ENCODE results near the gene PIEZO1.

DNA sequence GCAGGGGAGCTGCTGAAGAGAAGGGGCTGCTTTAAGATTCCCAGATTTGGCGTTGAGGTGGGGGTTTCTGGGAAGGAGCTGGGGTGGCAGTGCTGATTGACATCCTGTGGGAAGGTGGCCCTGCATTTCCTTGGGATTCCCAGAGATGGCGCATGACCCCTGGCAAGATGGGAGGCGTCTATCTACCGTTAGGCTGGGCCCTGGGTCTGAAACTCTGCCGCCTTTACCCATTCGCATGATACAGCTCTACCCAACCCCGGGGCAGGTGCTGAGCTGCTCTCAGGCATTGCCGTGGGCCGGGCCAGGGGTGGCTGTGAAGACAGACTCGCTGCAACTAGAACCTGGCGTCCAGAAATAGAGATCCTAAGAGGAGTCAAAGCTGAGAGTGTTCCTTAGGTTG lies 112.2 kb downstream of the PIEZO1 start:
- TF ChIP-seq, protein P1, sequence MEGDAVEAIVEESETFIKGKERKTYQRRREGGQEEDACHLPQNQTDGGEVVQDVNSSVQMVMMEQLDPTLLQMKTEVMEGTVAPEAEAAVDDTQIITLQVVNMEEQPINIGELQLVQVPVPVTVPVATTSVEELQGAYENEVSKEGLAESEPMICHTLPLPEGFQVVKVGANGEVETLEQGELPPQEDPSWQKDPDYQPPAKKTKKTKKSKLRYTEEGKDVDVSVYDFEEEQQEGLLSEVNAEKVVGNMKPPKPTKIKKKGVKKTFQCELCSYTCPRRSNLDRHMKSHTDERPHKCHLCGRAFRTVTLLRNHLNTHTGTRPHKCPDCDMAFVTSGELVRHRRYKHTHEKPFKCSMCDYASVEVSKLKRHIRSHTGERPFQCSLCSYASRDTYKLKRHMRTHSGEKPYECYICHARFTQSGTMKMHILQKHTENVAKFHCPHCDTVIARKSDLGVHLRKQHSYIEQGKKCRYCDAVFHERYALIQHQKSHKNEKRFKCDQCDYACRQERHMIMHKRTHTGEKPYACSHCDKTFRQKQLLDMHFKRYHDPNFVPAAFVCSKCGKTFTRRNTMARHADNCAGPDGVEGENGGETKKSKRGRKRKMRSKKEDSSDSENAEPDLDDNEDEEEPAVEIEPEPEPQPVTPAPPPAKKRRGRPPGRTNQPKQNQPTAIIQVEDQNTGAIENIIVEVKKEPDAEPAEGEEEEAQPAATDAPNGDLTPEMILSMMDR (conservative IDR thresholded peaks at IDR 0.05) = peak; percentile 43; the same call in 1 of the 2 replicates
- TF ChIP-seq EZH2 (IDR thresholded peaks at IDR 0.05; ENCODE audit: low read depth) = no peak

Data from PC-9 (cell line).